Heart left ventricle (tissue), 16 donors: ENCODE data around the gene ENTPD7. TPM values are rescaled to one million over a fixed set of nuclear protein-coding genes. Genes with fewer than 3 reads are reported as not detected.

Experiments used
- ATAC-seq, 4 donors: fragments of 200-7000 bp; cut with Tn5 transposase; one replicate each; pipeline ENCODE4 v1.9.1; 2020 to 2022; ENCODE audit warnings: moderate library complexity in 4 of 4, mild to moderate bottlenecking in 3 of 4, moderate number of reproducible peaks in 1 of 4
- DNase-seq, 5 donors: peaks; one replicate each; pipeline ENCODE4 v3.0.0-alpha.2; 2020
- H3K27ac ChIP-seq, 12 donors: fragments of 200-600 bp; sonication (generic) in 4 of 12; one replicate each; pipeline versions ENCODE4 v1.5.0 to v1.8.0; 2016 to 2022; ENCODE audit warnings: mild to moderate bottlenecking in 2 of 12
- H3K27me3 ChIP-seq, 9 donors: fragments of 200-600 bp; sonication (generic) in 2 of 9; one replicate each; pipeline versions ENCODE4 v1.5.1 to v1.8.0; 2016 to 2022; ENCODE audit warnings: mild to moderate bottlenecking in 3 of 9
- H3K36me3 ChIP-seq, 9 donors: fragments of 200-600 bp; sonication (generic) in 2 of 9; one replicate each; pipeline versions ENCODE4 v1.5.0 to v1.8.0; 2018 to 2022; ENCODE audit warnings: mild to moderate bottlenecking in 2 of 9
- H3K4me1 ChIP-seq, 12 donors: fragments of 200-600 bp; sonication (generic) in 4 of 12; one replicate each; pipeline versions ENCODE4 v1.5.0 to v1.8.0; 2016 to 2022; ENCODE audit warnings: mild to moderate bottlenecking in 3 of 12
- H3K4me3 ChIP-seq, 12 donors: fragments of 200-600 bp; sonication (generic) in 4 of 12; one replicate each; pipeline versions ENCODE4 v1.5.0 to v1.8.0; 2017 to 2022; ENCODE audit warnings: mild to moderate bottlenecking in 9 of 12, moderate library complexity in 4 of 12
- H3K9me3 ChIP-seq, 12 donors: fragments of 200-600 bp; sonication (generic) in 4 of 12; one replicate each; pipeline versions ENCODE4 v1.5.0 to v1.8.0; 2016 to 2022; ENCODE audit warnings: mild to moderate bottlenecking in 1 of 12
- CTCF ChIP-seq, 12 donors: fragments of 200-600 bp; sonication (generic) in 4 of 12; IDR thresholded peaks; one replicate each; pipeline versions ENCODE4 v1.5.0 to v1.8.0; 2018 to 2022; ENCODE audit warnings: antibody characterized with exemption in 12 of 12, mild to moderate bottlenecking in 5 of 12
- POLR2A ChIP-seq, 2 donors: fragments of 450-650 bp; IDR thresholded peaks; one replicate each; pipeline ENCODE4 v1.6.1; 2017; ENCODE audit warnings: antibody characterized with exemption in 2 of 2, mild to moderate bottlenecking in 2 of 2, moderate library complexity in 2 of 2
- WGBS, 4 donors: extraction: QIAGEN DNeasy Blood & Tissue Kit in 2 of 4; methylation state at CpG; one replicate each; pipeline versions ENCODE4 v1.1.5 to v1.1.7; 2013 to 2018; 5-methylcytosine and 5-hydroxymethylcytosine counted together
- intact Hi-C, 10 donors: fragments of 100-400 bp; cut with DNase I; formaldehyde crosslinking; loops; one replicate each; pipeline versions ENCODE4 v1.11.1 to v1.14.2; 2022
- polyA plus RNA-seq, 2 donors: library from polyadenylated mRNA; stranded (reverse); fragments of 200-250 nt; gene quantifications; one replicate each; pipeline ENCODE4 v1.2.3, GENCODE V29; 2013
- total RNA-seq, 9 donors: library from RNA; depleted of rRNA in 2 of 9; stranded (reverse); fragments of >200 nt in 2 of 9; fragmentation: NEBNext Ultra II Directional in 3 of 9; extraction: Animal tissue kit (Norgen Biotek cat#: 25700) in 3 of 9; gene quantifications; one replicate each; pipeline versions ENCODE4 v1.1.0 to v1.2.4, GENCODE V29; 2016 to 2023
- donor health status: ischemic (EF 13 %, LVEDD 7.1; RV severe dilation, severe dysfunction).
- donor health status: healthy with polysubstance abuse.
- donor health status: DM: no; HTN: yes; CAD: no.
- donor health status: DM: no; HTN: no; CAD: no.
- donor health status: ischemic (EF 25% LVEDD 6.9; RV normal size, moderate dysfunction).
- donor health status: ischemic (EF 25% LVEDD 5.7; RV mildly dilated, moderate dysfunction).
- donor health status: healthy.
- donor health status: DM: yes; HTN: yes; CAD: no.
- donor health status: ischemic (EF 35%, LVEDD 5.7; RV mildly dilated, moderate dysfunction).
- donor health status: nonischemic (EF 11% LVEDD 7.7; RV severe dilation, severe dysfunction).
- donor health status: DM: yes; HTN: yes; CAD: no.
- donor health status: PGD.
- donor health status: ischemic (EF 29% LVEDD 5.4; RV normal size, mild dysfunction).
- donor health status: nonischemic (EF 23%, LVEDD 6.1; RV moderate dilation, normal function).

ENTPD7 gene
- total and polyA plus RNA-seq, 11 donors, result 0.23 to 5.6 (median 2.7) TPM

- Histone ChIP-seq H3K27me3 (no peaks in the 10 kb centered on the region), H3K9me3 (no peaks in the 10 kb centered on the region), H3K27ac (peak overlapping the region in 1 of 12 donors; percentile 78), H3K4me1 (peaks cover 0 to 6% (median 0%) of the 10 kb centered on the region in 12 donors), H3K4me3 (no peak overlapping the region), H3K36me3 (peaks cover 0 to 99% (median 68%) of the 10 kb centered on the region in 9 donors)
- DNase-seq (no peak), ATAC-seq (no peak)
- WGBS, 4 donors, result 88 to 95% (median 92%) methylated on average over 1 of the region's 1 CpG
- intact Hi-C loops, result loop anchor here in 4 of 10 donors (10.0 kb wide), 3 partner anchors 84 to 314 kb away; partner anchors contain the start of genes SLC25A28 (in 2 of the 4) and GOT1 (in 1 of the 4)
- TF ChIP-seq CTCF (IDR thresholded peaks at IDR 0.05) (no peak), POLR2A (IDR thresholded peaks at IDR 0.05) (no peak)
These were observed 49.2 kb downstream of the ENTPD7 start for GRCh38 chr10:99708428-99709012.

GRCh38 chr10:99709480-99710229 is 50.3 kb downstream of the ENTPD7 start:
- peak in 2 of 4 donors; percentile 61 to 78 for ATAC-seq

GRCh38 chr10:99711129-99711719 is 51.9 kb downstream of the ENTPD7 start:
- Histone ChIP-seq H3K9me3 (no peaks in the 10 kb centered on the region), H3K27me3 (no peaks in the 10 kb centered on the region), H3K4me1 (peaks cover 0 to 6% (median 0%) of the 10 kb centered on the region in 12 donors), H3K27ac (no peak overlapping the region), H3K4me3 (no peak overlapping the region), H3K36me3 (peaks cover 0 to 99% (median 69%) of the 10 kb centered on the region in 9 donors)
- TF ChIP-seq POLR2A (IDR thresholded peaks at IDR 0.05), result no peak
- TF ChIP-seq CTCF (IDR thresholded peaks at IDR 0.05), result peak in 10 of 12 donors; percentile 16 to 60 (median 47)
- DNase-seq (no peak), ATAC-seq (peak in 3 of 4 donors; percentile 64 to 76 (median 73))
- intact Hi-C loops, result loop anchor here in 5 of 10 donors (2.0 to 10.0 kb wide), 8 partner anchors 79 to 318 kb away; partner anchors contain the start of genes GOT1 (in 2 of the 5) and SLC25A28 (in 1 of the 5)

More at GRCh38 chr10:99709480-99710229, 50.3 kb downstream of the ENTPD7 start:
- Histone ChIP-seq H3K4me3 (no peak overlapping the region), H3K4me1 (peaks cover 0 to 6% (median 0%) of the 10 kb centered on the region in 12 donors), H3K27me3 (no peaks in the 10 kb centered on the region), H3K36me3 (peaks cover 0 to 99% (median 68%) of the 10 kb centered on the region in 9 donors), H3K9me3 (no peaks in the 10 kb centered on the region), H3K27ac (peak overlapping the region in 1 of 12 donors; percentile 78)
- 55 to 94% (median 59%) methylated on average over 4 of the region's 4 CpGs for WGBS, 4 donors
- no peak for DNase-seq
- TF ChIP-seq POLR2A (IDR thresholded peaks at IDR 0.05) (no peak), CTCF (IDR thresholded peaks at IDR 0.05) (no peak)
- intact Hi-C loops, result loop anchor here in 8 of 10 donors (2.0 to 10.0 kb wide), 9 partner anchors 77 to 317 kb away; partner anchors contain the start of genes GOT1 (in 3 of the 8) and SLC25A28 (in 3 of the 8)
